BE2C (cell line): ENCODE measurements around the gene SCAF1.

Experiments used
- DNase-seq: peaks from one replicate; pipeline ENCODE4 v3.0.0-alpha.2; 2020
- H3K27me3 ChIP-seq: fragments of 250-450 bp; sonication (Bioruptor Pico); 2 replicates; pipeline ENCODE4 v1.5.1; 2020; ENCODE audit warnings: mild to moderate bottlenecking
- H3K36me3 ChIP-seq: fragments of 250-450 bp; sonication (Bioruptor Pico); 2 replicates; pipeline ENCODE4 v1.5.1; 2020; ENCODE audit warnings: mild to moderate bottlenecking
- H3K4me1 ChIP-seq: fragments of 250-450 bp; sonication (Bioruptor Pico); 2 replicates; pipeline ENCODE4 v1.5.1; 2020
- H3K4me3 ChIP-seq: 2 replicates; pipeline ENCODE4 v1.5.1; 2011; ENCODE audit warnings: low read depth, low read length
- H3K9me3 ChIP-seq: fragments of 250-450 bp; sonication (Bioruptor Pico); 2 replicates; pipeline ENCODE4 v1.5.1; 2020
- CTCF ChIP-seq: IDR thresholded peaks from 2 replicates; pipeline ENCODE4 v1.5.1; 2012; ENCODE audit warnings: mild to moderate bottlenecking, low read depth, low read length

Gene SCAF1

GRCh38 chr19:49624967-49625910, 16.8 kb upstream of the SCAF1 start:
- DNase-seq, result no peak
- no peak for TF ChIP-seq CTCF
- Histone ChIP-seq H3K9me3 (no peaks in the 10 kb centered on the region), H3K36me3 (peaks cover 17% of the 10 kb centered on the region), H3K4me3 (no peak overlapping the region), H3K4me1 (no peaks in the 10 kb centered on the region), H3K27me3 (no peaks in the 10 kb centered on the region)

- no peak for DNase-seq
- no peaks in the 10 kb centered on the region for H3K9me3 ChIP-seq
- no peaks in the 10 kb centered on the region for H3K27me3 ChIP-seq
- no peak for TF ChIP-seq CTCF
- 0 out of 2 replicates have a peak, but pooled peaks cover 4% of the 10 kb centered on the region for H3K4me1 ChIP-seq
- H3K36me3 ChIP-seq, result peaks cover 15% of the 10 kb centered on the region
- H3K4me3 ChIP-seq, result no peak overlapping the region
Measured at GRCh38 chr19:49626226-49626625, 15.8 kb upstream of the SCAF1 start.

- no peak for DNase-seq
- TF ChIP-seq CTCF, result no peak
- Histone ChIP-seq H3K4me1 (0 out of 2 replicates have a peak, but pooled peaks cover 4% of the 10 kb centered on the region), H3K36me3 (peaks cover 7% of the 10 kb centered on the region), H3K9me3 (no peaks in the 10 kb centered on the region), H3K4me3 (no peak overlapping the region), H3K27me3 (no peaks in the 10 kb centered on the region)
Measured at GRCh38 chr19:49629659-49630058, 12.3 kb upstream of the SCAF1 start.

GRCh38 chr19:49631014-49631588, 10.9 kb upstream of the SCAF1 start:
- H3K4me3 ChIP-seq, result no peak overlapping the region
- TF ChIP-seq CTCF, result no peak
- H3K36me3 ChIP-seq, result no peaks in the 10 kb centered on the region

GRCh38 chr19:49631610-49632192, 10.3 kb upstream of the SCAF1 start:
- TF ChIP-seq CTCF, result no peak
- DNase-seq, result no peak
- no peaks in the 10 kb centered on the region for H3K27me3 ChIP-seq
- H3K9me3 ChIP-seq, result no peaks in the 10 kb centered on the region
- H3K36me3 ChIP-seq, result no peaks in the 10 kb centered on the region
- H3K4me3 ChIP-seq, result no peak overlapping the region
- H3K4me1 ChIP-seq, result 0 out of 2 replicates have a peak, but pooled peaks cover 4% of the 10 kb centered on the region

More at GRCh38 chr19:49631014-49631588, 10.9 kb upstream of the SCAF1 start:
- Histone ChIP-seq H3K9me3 (no peaks in the 10 kb centered on the region), H3K4me1 (0 out of 2 replicates have a peak, but pooled peaks cover 4% of the 10 kb centered on the region), H3K27me3 (no peaks in the 10 kb centered on the region)
- DNase-seq, result no peak
